ENCODE data around the gene ADK. TPM values are rescaled to one million over a fixed set of nuclear protein-coding genes. Genes with fewer than 3 reads are reported as not detected.
"Not testable (repeated sequence)": the region's sequence is repeated elsewhere in the genome, so short reads cannot be mapped to it uniquely, and the experiment has no call there.

Gene ADK
- total RNA-seq, 1 donor from 2014 or later = 27.1 TPM

- intact Hi-C loops (cut with micrococcal nuclease) = no loop called here
Measured at GRCh38 chr10:74334221-74334620, 183.2 kb downstream of the ADK start.

- intact Hi-C loops (cut with micrococcal nuclease) = no loop called here
Measured at GRCh38 chr10:74335501-74335900, 184.5 kb downstream of the ADK start.

- intact Hi-C loops (cut with micrococcal nuclease) = no loop called here
Measured at GRCh38 chr10:74337330-74338016, 186.5 kb downstream of the ADK start.

- intact Hi-C loops (cut with micrococcal nuclease) = no loop called here
Measured at GRCh38 chr10:74342991-74343390, 192.0 kb downstream of the ADK start.

GRCh38 chr10:74343804-74344203 is 192.8 kb downstream of the ADK start:
- intact Hi-C loops (cut with micrococcal nuclease) = no loop called here

GRCh38 chr10:74344306-74344705 is 193.3 kb downstream of the ADK start:
- intact Hi-C loops (cut with micrococcal nuclease) = no loop called here

- intact Hi-C loops (cut with micrococcal nuclease) = no loop called here
Measured at GRCh38 chr10:74347522-74347921, 196.5 kb downstream of the ADK start.

- intact Hi-C loops (cut with micrococcal nuclease) = not testable (repeated sequence)
Measured at GRCh38 chr10:74353021-74353420, 202.0 kb downstream of the ADK start.

- intact Hi-C loops (cut with micrococcal nuclease) = no loop called here
Measured at GRCh38 chr10:74361678-74362077, 210.7 kb downstream of the ADK start.

GRCh38 chr10:74363727-74364126 is 212.7 kb downstream of the ADK start:
- intact Hi-C loops (cut with micrococcal nuclease) = no loop called here

- intact Hi-C loops (cut with micrococcal nuclease) = no loop called here
Measured at GRCh38 chr10:74365109-74365508, 214.1 kb downstream of the ADK start.

GRCh38 chr10:74371696-74372095 is 220.7 kb downstream of the ADK start:
- intact Hi-C loops (cut with micrococcal nuclease) = no loop called here

GRCh38 chr10:74373059-74373458 is 222.0 kb downstream of the ADK start:
- intact Hi-C loops (cut with micrococcal nuclease) = no loop called here

- intact Hi-C loops (cut with micrococcal nuclease) = no loop called here
Measured at GRCh38 chr10:74377476-74377875, 226.5 kb downstream of the ADK start.

GRCh38 chr10:74379474-74379873 is 228.5 kb downstream of the ADK start:
- intact Hi-C loops (cut with micrococcal nuclease) = no loop called here

- intact Hi-C loops (cut with micrococcal nuclease) = no loop called here
Measured at GRCh38 chr10:74380795-74381194, 229.8 kb downstream of the ADK start.

GRCh38 chr10:74381291-74381853 is 230.4 kb downstream of the ADK start:
- intact Hi-C loops (cut with micrococcal nuclease) = no loop called here

- intact Hi-C loops (cut with micrococcal nuclease) = no loop called here
Measured at GRCh38 chr10:74382663-74383062, 231.6 kb downstream of the ADK start.

GRCh38 chr10:74383642-74384041 is 232.6 kb downstream of the ADK start:
- intact Hi-C loops (cut with micrococcal nuclease) = no loop called here

GRCh38 chr10:74384615-74385183 is 233.7 kb downstream of the ADK start:
- intact Hi-C loops (cut with micrococcal nuclease) = no loop called here

GRCh38 chr10:74388801-74389200 is 237.8 kb downstream of the ADK start:
- intact Hi-C loops (cut with micrococcal nuclease) = no loop called here

GRCh38 chr10:74391786-74392185 is 240.8 kb downstream of the ADK start:
- intact Hi-C loops (cut with micrococcal nuclease) = no loop called here

- intact Hi-C loops (cut with micrococcal nuclease) = no loop called here
Measured at GRCh38 chr10:74394416-74394969, 243.5 kb downstream of the ADK start.
